Measurements from ENCODE around the gene P2RX7. TPM values are rescaled to one million over a fixed set of nuclear protein-coding genes. Genes with fewer than 3 reads are reported as not detected.

The P2RX7 gene
- total RNA-seq, 1 donor, result 4.0 TPM

DNA sequence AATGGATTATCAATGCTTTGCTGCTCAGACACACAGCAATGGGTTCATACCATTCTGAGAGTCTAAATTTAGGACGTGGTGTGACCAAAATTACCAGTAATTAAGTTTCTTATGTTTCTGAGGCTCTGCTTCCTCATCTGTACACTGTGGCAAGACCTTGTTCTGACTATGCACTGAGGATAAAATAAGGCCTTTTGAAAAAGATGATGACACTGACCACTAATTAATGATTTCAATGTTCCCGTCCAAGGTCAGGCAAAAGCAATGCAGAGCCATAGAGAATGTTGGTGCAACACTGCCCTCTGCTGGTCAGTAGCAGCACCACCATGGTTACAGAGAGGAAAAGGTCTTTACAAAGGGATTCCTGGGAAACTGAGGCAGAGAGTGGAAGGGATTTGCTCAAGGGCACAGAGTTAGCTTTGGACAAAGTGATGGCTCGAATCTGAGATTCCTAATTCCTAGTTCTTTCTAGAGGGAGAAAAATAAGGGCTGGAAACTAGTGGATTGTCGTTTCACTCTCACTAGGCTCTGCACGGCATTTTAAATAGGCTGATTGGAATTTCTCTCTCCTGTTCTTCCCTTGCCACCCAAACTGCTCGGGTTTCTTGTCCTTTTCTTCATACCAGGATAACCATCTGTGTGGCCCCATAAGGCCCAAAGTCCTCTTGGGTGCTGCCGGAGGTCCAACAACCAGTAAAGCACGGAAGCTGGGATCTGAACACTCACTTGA lies 22.3 kb upstream of the P2RX7 start:
- Histone ChIP-seq H3K4me3 (ENCODE audit: insufficient read depth, low read length) (no peak overlapping the region), H3K9me3 (ENCODE audit: low read depth, low read length) (no peaks in the 10 kb centered on the region), H2AFZ (ENCODE audit: low read length) (no peak overlapping the region), H4K20me1 (ENCODE audit: insufficient read depth, low read length) (no peaks in the 10 kb centered on the region), H3K36me3 (ENCODE audit: insufficient read depth, low read length) (no peaks in the 10 kb centered on the region), H3K4me1 (ENCODE audit: insufficient read depth, low read length) (no peaks in the 10 kb centered on the region), H3K79me2 (ENCODE audit: insufficient read depth, low read length) (no peaks in the 10 kb centered on the region), H3K27me3 (ENCODE audit: insufficient read depth, low read length) (no peaks in the 10 kb centered on the region), H3K27ac (ENCODE audit: low read depth, low read length) (no peak overlapping the region), H3K4me2 (ENCODE audit: insufficient read depth, low read length) (no peak overlapping the region)
- DNase-seq (ENCODE audit: insufficient read length, low spot score, missing footprints), result no peak
- TF ChIP-seq, protein P1, sequence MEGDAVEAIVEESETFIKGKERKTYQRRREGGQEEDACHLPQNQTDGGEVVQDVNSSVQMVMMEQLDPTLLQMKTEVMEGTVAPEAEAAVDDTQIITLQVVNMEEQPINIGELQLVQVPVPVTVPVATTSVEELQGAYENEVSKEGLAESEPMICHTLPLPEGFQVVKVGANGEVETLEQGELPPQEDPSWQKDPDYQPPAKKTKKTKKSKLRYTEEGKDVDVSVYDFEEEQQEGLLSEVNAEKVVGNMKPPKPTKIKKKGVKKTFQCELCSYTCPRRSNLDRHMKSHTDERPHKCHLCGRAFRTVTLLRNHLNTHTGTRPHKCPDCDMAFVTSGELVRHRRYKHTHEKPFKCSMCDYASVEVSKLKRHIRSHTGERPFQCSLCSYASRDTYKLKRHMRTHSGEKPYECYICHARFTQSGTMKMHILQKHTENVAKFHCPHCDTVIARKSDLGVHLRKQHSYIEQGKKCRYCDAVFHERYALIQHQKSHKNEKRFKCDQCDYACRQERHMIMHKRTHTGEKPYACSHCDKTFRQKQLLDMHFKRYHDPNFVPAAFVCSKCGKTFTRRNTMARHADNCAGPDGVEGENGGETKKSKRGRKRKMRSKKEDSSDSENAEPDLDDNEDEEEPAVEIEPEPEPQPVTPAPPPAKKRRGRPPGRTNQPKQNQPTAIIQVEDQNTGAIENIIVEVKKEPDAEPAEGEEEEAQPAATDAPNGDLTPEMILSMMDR (IDR thresholded peaks at IDR 0.05; ENCODE audit: extremely low read depth, low read depth, low read length), result peak; percentile 98

DNA sequence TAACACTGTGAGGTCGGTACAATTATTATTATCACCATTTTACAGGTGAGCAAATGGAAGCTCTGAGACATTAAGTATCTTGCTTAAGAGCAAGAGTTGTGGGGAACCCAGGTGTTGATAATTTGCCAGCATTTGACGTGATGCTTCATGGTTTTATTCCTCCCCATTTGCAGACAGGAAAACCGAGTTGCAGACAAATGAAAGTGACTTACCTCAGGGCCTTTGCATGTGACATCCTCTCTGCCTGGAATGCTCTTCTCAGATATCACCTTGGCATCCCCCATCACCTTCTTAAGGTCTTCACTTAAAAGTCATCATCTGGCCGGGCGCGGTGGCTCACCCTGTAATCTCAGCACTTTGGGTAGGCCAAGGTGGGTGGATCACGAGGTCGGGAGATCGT lies 21.0 kb upstream of the P2RX7 start:
- H3K36me3 ChIP-seq (ENCODE audit: insufficient read depth, low read length), result no peaks in the 10 kb centered on the region
- no peak for DNase-seq (ENCODE audit: insufficient read length, low spot score, missing footprints)
- H3K4me3 ChIP-seq (ENCODE audit: insufficient read depth, low read length), result no peak overlapping the region
- H3K4me1 ChIP-seq (ENCODE audit: insufficient read depth, low read length), result no peaks in the 10 kb centered on the region
- TF ChIP-seq, protein P1 (IDR thresholded peaks at IDR 0.05; ENCODE audit: extremely low read depth, low read depth, low read length), result no peak
- H3K79me2 ChIP-seq (ENCODE audit: insufficient read depth, low read length), result no peaks in the 10 kb centered on the region
- H3K9me3 ChIP-seq (ENCODE audit: low read depth, low read length), result no peaks in the 10 kb centered on the region
- H3K27ac ChIP-seq (ENCODE audit: low read depth, low read length), result no peak overlapping the region
- H3K4me2 ChIP-seq (ENCODE audit: insufficient read depth, low read length), result no peak overlapping the region
- no peak overlapping the region for H2AFZ ChIP-seq (ENCODE audit: low read length)
- no peaks in the 10 kb centered on the region for H3K27me3 ChIP-seq (ENCODE audit: insufficient read depth, low read length)
- no peaks in the 10 kb centered on the region for H4K20me1 ChIP-seq (ENCODE audit: insufficient read depth, low read length)

DNA sequence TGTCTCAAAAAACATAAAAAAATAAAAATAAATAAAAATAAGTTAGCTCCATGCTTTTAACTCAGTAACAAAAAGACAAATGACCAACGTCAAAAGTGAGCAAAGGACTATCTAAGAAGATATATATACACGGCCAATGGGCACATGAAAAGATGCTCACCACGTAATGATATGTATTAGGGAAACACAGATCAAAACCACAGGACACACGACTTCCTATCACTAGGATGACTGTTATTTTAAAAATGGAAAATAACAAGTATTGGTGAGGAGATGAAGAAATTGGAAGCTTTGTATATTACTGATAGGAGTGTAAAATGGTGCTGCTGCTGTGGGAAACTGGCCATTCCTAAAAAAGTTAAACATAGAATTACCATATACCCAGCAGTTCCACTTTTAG lies 20.2 kb upstream of the P2RX7 start:
- no peaks in the 10 kb centered on the region for H3K27me3 ChIP-seq (ENCODE audit: insufficient read depth, low read length)
- no peak for DNase-seq (ENCODE audit: insufficient read length, low spot score, missing footprints)
- H4K20me1 ChIP-seq (ENCODE audit: insufficient read depth, low read length), result no peaks in the 10 kb centered on the region
- no peak overlapping the region for H3K4me3 ChIP-seq (ENCODE audit: insufficient read depth, low read length)
- H3K4me1 ChIP-seq (ENCODE audit: insufficient read depth, low read length), result no peaks in the 10 kb centered on the region
- H3K27ac ChIP-seq (ENCODE audit: low read depth, low read length), result no peak overlapping the region
- H2AFZ ChIP-seq (ENCODE audit: low read length), result no peak overlapping the region
- TF ChIP-seq, protein P1 (IDR thresholded peaks at IDR 0.05; ENCODE audit: extremely low read depth, low read depth, low read length), result no peak
- H3K36me3 ChIP-seq (ENCODE audit: insufficient read depth, low read length), result no peaks in the 10 kb centered on the region
- H3K4me2 ChIP-seq (ENCODE audit: insufficient read depth, low read length), result no peak overlapping the region
- no peaks in the 10 kb centered on the region for H3K79me2 ChIP-seq (ENCODE audit: insufficient read depth, low read length)
- no peaks in the 10 kb centered on the region for H3K9me3 ChIP-seq (ENCODE audit: low read depth, low read length)

DNA sequence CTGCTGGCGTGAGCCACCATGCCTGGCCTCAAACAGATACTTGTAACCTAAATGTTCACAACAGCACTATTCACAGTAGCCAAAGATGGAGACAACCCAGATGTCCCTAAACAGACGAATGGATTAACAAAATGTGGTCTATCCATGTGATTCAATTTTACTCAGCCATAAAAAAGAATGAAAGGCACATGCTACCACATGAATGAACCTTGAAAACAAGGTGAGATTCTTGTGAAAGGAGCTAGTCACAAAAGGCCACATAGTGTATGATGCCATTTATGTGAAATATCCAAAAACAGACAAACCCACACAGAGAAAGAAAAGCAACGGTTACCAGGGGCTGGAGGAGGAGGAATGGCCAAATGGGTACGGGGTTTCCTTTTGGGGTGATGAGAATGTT lies 19.6 kb upstream of the P2RX7 start:
- no peaks in the 10 kb centered on the region for H3K36me3 ChIP-seq (ENCODE audit: insufficient read depth, low read length)

More for the DNA sequence above, 19.6 kb upstream of the P2RX7 start:
- H2AFZ ChIP-seq (ENCODE audit: low read length), result no peak overlapping the region
- no peak overlapping the region for H3K27ac ChIP-seq (ENCODE audit: low read depth, low read length)
- no peaks in the 10 kb centered on the region for H3K9me3 ChIP-seq (ENCODE audit: low read depth, low read length)
- no peaks in the 10 kb centered on the region for H3K79me2 ChIP-seq (ENCODE audit: insufficient read depth, low read length)
- no peaks in the 10 kb centered on the region for H4K20me1 ChIP-seq (ENCODE audit: insufficient read depth, low read length)
- DNase-seq (ENCODE audit: insufficient read length, low spot score, missing footprints), result no peak
- H3K4me3 ChIP-seq (ENCODE audit: insufficient read depth, low read length), result no peak overlapping the region
- H3K4me2 ChIP-seq (ENCODE audit: insufficient read depth, low read length), result no peak overlapping the region
- no peaks in the 10 kb centered on the region for H3K27me3 ChIP-seq (ENCODE audit: insufficient read depth, low read length)
- TF ChIP-seq, protein P1 (IDR thresholded peaks at IDR 0.05; ENCODE audit: extremely low read depth, low read depth, low read length), result no peak
- no peaks in the 10 kb centered on the region for H3K4me1 ChIP-seq (ENCODE audit: insufficient read depth, low read length)
